GM23338 (cell line): ENCODE data around the gene CRYGA.

Experiments
- CREB1 ChIP-seq: fragments of 250-450 bp; sonication (Bioruptor Pico); IDR thresholded peaks from 2 replicates; pipeline ENCODE4 v1.5.0; 2020; ENCODE audit warnings: low read depth, mild to moderate bottlenecking, moderate library complexity
- EZH2 ChIP-seq: fragments of 200-600 bp; sonication (generic); IDR thresholded peaks from one replicate; pipeline ENCODE4 v1.8.0; 2017; ENCODE audit warnings: antibody characterized with exemption, mild to moderate bottlenecking, low read depth; ENCODE audit not compliant: unreplicated experiment
- EZH2phosphoT487 ChIP-seq: fragments of 200-600 bp; sonication (generic); IDR thresholded peaks from one replicate; pipeline ENCODE4 v1.8.1; 2018; ENCODE audit warnings: antibody characterized with exemption; ENCODE audit not compliant: unreplicated experiment
- JUNB ChIP-seq: IDR thresholded peaks from one replicate; pipeline ENCODE4 v1.6.1; 2016; ENCODE audit warnings: antibody characterized with exemption; ENCODE audit not compliant: unreplicated experiment
- NANOG ChIP-seq: IDR thresholded peaks from 2 replicates; pipeline ENCODE4 v1.6.1; 2016; ENCODE audit warnings: antibody characterized with exemption, borderline replicate concordance
- POLR2AphosphoS5 ChIP-seq: IDR thresholded peaks from 2 replicates; pipeline ENCODE4 v1.6.1; 2016; ENCODE audit warnings: antibody characterized with exemption, low read depth
- STAT1 ChIP-seq: IDR thresholded peaks from one replicate; pipeline ENCODE4 v1.6.1; 2016; ENCODE audit warnings: antibody characterized with exemption; ENCODE audit not compliant: unreplicated experiment
- ZNF114 ChIP-seq: fragments of 250-450 bp; sonication (Bioruptor Pico); IDR thresholded peaks from 2 replicates; pipeline ENCODE4 v1.5.0; 2020; ENCODE audit warnings: mild to moderate bottlenecking, moderate library complexity
- ZNF331 ChIP-seq: fragments of 250-450 bp; sonication (Bioruptor Pico); IDR thresholded peaks from 2 replicates; pipeline ENCODE4 v1.5.0; 2020; ENCODE audit warnings: low read depth, mild to moderate bottlenecking, moderate library complexity
- TF ChIP-seq, protein P1 (sequence below), 2 experiments: fragments of 200-600 bp in 1 of 2; sonication (generic) in 1 of 2; conservative IDR thresholded peaks; 2 replicates each; pipeline versions ENCODE4 v1.5.1 to v1.6.1; 2016 to 2017; ENCODE audit warnings: antibody characterized with exemption in 2 of 2, low read depth in 2 of 2, mild to moderate bottlenecking in 2 of 2, moderate library complexity in 1 of 2
- TF ChIP-seq, protein P2 (sequence below): IDR thresholded peaks from one replicate; pipeline ENCODE4 v1.6.1; 2018; ENCODE audit warnings: antibody characterized with exemption; ENCODE audit not compliant: unreplicated experiment
- TF ChIP-seq, protein P3 (sequence below): IDR thresholded peaks from 2 replicates; pipeline ENCODE4 v1.6.1; 2016; ENCODE audit warnings: antibody characterized with exemption

DNA sequence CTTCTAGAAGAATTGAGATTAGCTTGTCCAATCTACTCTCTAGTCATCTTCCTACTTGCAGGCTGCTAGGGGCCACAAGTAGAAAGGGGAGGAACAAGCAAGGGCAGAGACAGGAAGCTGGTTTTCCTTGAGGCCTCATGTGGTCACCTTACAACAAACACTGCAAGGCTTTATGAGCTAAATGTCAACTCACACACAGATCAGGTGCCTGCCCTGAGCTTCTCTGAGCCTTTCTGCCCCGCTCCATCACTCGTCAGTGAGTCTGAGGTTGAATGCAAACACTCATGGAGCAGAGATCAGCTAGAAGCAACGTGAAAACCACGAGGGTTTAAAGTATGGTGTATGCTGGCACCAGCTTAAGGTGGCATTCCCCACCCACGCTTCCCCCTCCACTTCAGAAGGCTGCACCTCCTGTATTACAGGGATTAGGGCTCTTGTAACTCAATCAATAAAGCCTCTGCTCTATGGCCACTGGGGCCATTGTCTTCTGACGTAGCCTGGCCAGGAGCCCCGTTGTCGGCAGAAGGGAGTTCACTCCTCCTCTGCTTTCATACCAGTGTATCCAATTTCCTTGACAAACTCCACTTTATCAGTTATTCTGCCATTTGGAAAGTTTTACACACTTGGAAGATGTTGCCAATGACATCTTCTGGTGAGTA, 28.3 kb downstream of the CRYGA start:
- TF ChIP-seq NANOG (no peak), CREB1 (no peak), JUNB (no peak), STAT1 (no peak), ZNF331 (CRISPR knock-in tag) (no peak), EZH2phosphoT487 (no peak), POLR2AphosphoS5 (no peak), EZH2 (no peak), ZNF114 (no peak)
- TF ChIP-seq, protein P1, sequence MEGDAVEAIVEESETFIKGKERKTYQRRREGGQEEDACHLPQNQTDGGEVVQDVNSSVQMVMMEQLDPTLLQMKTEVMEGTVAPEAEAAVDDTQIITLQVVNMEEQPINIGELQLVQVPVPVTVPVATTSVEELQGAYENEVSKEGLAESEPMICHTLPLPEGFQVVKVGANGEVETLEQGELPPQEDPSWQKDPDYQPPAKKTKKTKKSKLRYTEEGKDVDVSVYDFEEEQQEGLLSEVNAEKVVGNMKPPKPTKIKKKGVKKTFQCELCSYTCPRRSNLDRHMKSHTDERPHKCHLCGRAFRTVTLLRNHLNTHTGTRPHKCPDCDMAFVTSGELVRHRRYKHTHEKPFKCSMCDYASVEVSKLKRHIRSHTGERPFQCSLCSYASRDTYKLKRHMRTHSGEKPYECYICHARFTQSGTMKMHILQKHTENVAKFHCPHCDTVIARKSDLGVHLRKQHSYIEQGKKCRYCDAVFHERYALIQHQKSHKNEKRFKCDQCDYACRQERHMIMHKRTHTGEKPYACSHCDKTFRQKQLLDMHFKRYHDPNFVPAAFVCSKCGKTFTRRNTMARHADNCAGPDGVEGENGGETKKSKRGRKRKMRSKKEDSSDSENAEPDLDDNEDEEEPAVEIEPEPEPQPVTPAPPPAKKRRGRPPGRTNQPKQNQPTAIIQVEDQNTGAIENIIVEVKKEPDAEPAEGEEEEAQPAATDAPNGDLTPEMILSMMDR (conservative IDR thresholded peaks at IDR 0.05; ENCODE audit: low read depth in 2 of 2) = no peak
- TF ChIP-seq, protein P2, sequence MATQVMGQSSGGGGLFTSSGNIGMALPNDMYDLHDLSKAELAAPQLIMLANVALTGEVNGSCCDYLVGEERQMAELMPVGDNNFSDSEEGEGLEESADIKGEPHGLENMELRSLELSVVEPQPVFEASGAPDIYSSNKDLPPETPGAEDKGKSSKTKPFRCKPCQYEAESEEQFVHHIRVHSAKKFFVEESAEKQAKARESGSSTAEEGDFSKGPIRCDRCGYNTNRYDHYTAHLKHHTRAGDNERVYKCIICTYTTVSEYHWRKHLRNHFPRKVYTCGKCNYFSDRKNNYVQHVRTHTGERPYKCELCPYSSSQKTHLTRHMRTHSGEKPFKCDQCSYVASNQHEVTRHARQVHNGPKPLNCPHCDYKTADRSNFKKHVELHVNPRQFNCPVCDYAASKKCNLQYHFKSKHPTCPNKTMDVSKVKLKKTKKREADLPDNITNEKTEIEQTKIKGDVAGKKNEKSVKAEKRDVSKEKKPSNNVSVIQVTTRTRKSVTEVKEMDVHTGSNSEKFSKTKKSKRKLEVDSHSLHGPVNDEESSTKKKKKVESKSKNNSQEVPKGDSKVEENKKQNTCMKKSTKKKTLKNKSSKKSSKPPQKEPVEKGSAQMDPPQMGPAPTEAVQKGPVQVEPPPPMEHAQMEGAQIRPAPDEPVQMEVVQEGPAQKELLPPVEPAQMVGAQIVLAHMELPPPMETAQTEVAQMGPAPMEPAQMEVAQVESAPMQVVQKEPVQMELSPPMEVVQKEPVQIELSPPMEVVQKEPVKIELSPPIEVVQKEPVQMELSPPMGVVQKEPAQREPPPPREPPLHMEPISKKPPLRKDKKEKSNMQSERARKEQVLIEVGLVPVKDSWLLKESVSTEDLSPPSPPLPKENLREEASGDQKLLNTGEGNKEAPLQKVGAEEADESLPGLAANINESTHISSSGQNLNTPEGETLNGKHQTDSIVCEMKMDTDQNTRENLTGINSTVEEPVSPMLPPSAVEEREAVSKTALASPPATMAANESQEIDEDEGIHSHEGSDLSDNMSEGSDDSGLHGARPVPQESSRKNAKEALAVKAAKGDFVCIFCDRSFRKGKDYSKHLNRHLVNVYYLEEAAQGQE = no peak
- TF ChIP-seq, protein P3, sequence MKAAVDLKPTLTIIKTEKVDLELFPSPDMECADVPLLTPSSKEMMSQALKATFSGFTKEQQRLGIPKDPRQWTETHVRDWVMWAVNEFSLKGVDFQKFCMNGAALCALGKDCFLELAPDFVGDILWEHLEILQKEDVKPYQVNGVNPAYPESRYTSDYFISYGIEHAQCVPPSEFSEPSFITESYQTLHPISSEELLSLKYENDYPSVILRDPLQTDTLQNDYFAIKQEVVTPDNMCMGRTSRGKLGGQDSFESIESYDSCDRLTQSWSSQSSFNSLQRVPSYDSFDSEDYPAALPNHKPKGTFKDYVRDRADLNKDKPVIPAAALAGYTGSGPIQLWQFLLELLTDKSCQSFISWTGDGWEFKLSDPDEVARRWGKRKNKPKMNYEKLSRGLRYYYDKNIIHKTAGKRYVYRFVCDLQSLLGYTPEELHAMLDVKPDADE = no peak
